Stimulated activated CD4-positive, alpha-beta T cell treated with anti-CD3 and anti-CD28 coated beads, Interleukin-1b, Interleukin-23, amount 100 ng/mL, for 24 hours (primary cell): ENCODE data around the gene ITM2C.

Experiments
- DNase-seq, 4 experiments: peaks; one replicate each; pipeline ENCODE4 v3.0.0-alpha.2; 2020; ENCODE audit warnings: low read depth in 4 of 4, low spot score in 1 of 4

The ITM2C gene

DNA sequence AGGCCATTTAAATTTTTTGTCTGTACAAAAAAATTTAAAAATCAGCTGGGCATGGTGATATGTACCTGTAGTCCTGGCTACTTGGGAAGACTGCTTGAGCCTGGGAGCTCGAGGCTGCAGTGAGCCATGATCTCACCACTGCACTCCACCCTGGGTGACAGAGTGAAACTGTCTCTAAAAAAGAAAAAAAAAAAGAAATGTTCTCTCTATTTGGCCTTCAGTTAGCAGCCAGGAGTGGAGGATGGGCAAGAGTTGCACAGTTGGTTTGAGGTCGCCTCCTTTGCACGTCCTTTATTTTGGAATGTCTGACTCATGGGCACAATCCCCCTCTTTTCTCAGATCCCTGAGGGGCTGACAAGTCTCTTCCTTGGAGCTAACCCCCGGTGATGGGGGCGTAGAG is 26.3 kb downstream of the ITM2C start:
- no peak for DNase-seq

DNA sequence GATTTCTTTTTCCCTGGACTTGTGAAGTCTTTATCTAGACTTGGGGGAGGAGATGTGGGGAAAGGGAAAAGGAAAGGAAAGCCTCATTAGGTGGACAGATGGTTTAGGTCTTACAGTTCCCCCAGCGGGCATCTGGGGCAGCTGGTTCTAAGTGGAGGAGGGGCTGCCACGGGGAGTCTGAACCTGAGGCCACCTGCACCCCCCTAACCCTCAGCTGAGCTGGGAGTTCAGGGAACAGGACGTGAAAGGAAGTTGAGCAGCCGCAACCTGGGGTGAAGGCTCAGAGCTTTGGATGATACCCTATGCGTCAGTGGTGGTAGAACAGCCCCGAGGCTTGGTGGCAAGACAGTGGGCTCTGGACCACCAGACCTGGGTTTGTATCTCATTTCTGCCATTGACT is 26.8 kb downstream of the ITM2C start:
- DNase-seq = no peak

DNA sequence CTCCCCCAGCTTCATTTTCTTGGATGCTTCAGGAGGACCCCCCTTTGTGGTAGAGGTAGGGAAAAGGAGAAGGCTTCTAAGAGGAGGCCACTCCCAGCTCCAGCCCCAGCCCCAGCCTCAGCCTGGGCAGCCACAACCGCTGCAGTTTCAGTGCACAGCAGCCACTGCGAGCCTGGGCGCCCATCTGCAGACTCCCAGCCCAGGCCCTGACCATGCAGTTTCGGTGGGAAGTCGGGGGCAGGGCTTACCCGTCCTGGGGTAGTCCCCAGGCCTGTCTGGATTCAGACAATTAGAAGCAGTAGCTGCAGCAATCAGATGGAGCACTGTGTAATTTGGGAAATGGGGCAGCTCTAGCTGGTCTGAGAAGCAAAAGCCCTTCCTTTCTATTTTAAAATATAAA is 28.6 kb downstream of the ITM2C start:
- DNase-seq = no peak

- no peak for DNase-seq
These were observed 29.4 kb downstream of the ITM2C start for GRCh38 chr2:230893841-230894781.

GRCh38 chr2:230895536-230896345 is 31.0 kb downstream of the ITM2C start:
- no peak for DNase-seq

- no peak for DNase-seq
These were observed 31.8 kb downstream of the ITM2C start for GRCh38 chr2:230896346-230897115.

DNA sequence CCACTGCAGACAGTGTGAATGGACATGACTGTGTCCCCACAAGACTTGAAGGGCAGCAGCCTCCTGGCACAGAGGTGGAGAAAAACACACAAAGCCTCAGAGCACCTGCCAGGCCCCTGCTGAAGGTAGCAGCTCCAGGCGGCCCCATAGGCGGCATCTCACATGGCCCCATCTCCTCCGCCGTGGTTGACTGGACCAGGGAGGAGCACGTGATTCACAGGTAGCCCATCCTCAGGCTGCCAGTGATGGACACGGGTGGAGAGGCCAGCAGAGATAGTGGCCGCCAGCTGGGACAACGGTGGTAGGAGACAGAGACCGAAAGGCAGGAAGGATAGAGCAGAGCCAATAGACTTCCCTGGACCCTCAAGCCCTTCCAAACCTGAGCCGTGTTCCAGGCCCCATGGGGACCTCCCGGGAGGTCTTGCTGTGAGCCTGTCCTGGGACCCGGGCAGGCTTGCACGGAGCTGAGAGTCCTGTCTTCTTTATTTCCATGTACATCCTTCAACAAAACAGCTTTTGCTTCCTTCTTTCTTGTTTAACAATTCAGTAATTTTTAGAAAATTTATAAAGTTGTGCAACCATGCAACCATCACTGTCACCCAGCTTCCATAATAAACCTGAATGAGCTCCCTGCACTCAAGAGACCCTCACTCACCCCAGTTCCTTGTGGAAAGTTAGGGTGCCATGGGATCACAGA is 33.4 kb downstream of the ITM2C start:
- no peak for DNase-seq

- DNase-seq = no peak
These were observed 34.0 kb downstream of the ITM2C start for GRCh38 chr2:230898713-230899091.

GRCh38 chr2:230899287-230899686 is 34.5 kb downstream of the ITM2C start:
- DNase-seq = no peak

DNA sequence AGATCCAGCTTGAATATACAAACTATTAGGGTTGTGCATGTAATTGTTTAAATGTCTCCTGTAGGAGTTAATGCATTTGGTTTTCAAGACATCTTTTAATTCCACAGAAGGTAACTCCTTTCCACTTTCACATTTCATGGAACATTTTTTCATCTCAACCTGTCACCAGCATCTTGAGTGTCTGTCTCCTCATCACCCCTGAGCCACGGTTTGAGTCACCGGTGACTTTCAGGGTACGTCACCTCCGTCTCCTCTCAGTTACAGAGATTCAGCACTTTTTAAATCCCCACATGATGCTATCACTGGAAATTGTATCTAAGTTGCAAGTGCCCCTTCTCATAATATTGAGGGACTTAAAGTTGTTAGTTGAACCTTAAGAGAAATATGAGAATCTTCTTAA is 35.0 kb downstream of the ITM2C start:
- DNase-seq = peak in 2 of 4 experiments; percentile 46 to 54

DNA sequence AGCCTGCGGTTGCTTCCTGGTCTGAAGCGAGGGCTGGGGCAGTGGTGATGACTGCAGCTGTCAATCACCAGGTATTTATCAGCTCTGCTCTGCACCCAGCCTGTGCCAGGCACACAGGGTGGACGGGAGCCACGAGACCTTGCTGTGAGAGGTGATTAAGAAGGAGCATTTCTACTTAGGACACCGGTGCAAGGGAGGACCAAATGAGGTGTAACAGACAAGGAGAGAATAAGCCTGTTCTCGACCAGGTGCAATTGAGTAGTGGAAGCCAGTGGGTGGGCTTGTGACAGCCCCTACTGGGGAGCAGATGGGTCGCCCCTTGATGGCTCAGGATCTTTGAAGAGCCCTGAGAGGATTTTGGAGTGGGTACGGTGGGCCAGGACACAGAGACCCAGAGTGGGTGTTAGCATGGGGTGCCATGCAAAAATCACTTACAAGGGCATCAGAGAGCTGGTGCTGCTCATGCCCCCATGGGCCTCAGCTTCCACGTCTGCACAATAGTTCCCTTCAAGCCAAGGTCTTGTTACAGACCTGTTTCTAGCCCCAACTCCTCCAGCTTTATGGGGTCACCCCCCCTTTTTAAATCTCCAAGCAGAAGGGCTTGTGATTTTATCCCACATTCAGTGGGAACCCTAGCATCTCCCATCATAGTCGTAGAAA is 35.7 kb downstream of the ITM2C start:
- DNase-seq = no peak

DNA sequence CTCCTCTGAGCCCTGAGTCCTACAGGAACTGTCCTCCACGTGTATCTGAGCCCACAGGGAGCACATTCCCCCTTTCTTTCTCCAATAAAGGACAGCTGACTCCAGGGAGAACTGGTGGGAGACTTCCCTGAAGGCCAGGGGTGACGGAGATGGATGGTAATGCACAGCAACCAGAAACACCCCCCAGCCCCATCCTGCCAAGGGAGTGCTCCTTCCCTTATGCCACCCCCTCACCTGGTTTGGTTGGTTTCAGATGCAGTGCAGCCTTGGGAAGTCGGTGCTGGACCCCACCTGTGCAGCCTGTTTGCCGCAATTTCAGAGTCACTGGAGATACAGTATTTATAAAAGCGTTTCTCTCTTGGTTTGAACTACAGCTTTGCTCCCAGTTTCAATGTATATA is 36.3 kb downstream of the ITM2C start:
- no peak for DNase-seq

DNA sequence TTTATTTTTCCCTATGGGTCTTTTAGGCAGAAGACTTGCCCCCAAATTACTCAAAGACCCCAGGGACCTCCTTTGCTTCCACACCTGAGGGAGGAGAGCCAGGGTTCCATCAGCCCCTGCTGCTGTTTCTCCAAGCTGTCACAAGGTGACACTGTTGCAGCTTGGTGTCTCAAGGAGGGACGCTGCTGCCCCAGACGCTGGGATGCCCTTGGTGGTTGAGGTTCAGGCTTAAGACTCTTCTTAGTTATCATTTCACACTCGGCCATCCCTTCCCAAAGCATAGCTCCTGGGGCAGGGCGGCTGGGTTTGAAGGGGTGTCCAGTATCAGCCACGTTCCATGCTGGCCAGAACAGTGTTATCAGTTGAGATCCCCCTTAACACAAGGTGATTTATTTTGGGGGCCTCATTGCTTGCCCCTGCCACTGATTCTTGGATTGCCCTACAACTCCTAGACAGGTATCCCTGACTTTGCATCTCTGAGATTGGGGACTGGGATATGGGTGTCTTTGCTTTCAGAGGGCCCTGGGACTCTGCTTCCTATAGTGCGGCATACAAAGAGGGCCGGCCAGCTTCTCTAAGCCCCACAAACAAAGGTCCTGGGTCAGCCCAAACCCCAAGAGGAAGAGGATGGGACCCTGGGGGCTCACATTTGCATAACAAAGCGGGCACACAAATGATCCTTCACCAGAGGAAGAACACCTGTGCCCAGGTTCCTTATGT is 37.6 kb downstream of the ITM2C start:
- peak in 3 of 4 experiments; percentile 31 to 48 (median 40) for DNase-seq

DNA sequence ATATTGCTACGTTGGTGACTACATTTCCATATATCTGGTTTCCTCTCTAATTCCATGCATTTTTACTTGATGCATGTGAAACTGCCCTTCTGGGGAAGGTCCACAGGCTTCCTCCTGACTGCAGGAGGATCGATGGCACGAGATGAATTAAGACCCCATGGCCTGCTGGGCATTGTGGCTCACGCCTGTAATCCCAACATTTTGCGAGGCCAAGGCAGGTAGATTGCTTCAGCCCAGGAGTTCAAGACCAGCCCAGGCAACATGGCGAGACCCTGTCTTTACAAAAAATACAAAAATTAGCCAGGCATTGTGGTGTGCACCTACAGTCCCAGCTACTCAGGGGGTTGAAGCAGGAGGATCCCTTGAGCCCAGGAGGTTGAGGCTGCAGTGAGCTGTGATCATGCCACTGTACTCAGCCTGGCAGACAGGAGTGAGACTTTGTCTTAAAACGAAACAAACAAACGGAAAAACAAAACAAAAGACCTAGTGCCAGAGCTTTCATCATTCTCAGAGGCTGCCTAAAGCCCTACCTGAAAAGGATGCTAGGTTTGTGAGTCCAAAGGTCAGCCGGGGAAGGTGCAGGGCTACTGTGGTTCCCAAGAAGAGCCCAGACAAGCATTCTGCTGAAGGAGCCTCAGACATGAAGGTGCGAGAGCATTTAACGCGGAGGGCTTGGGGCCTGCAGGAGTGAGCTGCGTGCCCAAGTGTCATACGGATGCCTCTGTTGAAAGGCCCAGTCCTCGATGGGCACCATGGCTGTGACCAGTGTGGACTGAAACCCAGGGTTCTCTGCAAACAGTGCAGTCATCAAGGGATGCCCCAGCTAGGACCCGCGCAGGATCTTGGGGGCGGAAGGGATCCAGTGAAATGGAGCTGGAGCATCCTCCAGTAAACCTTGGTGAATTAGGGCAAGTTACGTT is 38.7 kb downstream of the ITM2C start:
- no peak for DNase-seq

GRCh38 chr2:230904856-230905447 is 40.2 kb downstream of the ITM2C start:
- DNase-seq = no peak

- peak; percentile 67 to 87 (median 82) for DNase-seq
These were observed 41.0 kb downstream of the ITM2C start for GRCh38 chr2:230905448-230906421.
